Parathyroid adenoma (tissue), 2 donors: ENCODE data around the gene CEP55.

Experiments used
- H2AFZ ChIP-seq: fragments of 300-600 bp; sonication (generic); one replicate; pipeline ENCODE4 v1.7.0; 2017; ENCODE audit warnings: antibody characterized with exemption, mild to moderate bottlenecking
- H3K27ac ChIP-seq: fragments of 300-600 bp; sonication (generic); one replicate; pipeline ENCODE4 v1.7.0; 2017
- H3K27me3 ChIP-seq: fragments of 300-600 bp; sonication (generic); one replicate; pipeline ENCODE4 v1.7.0; 2017; ENCODE audit warnings: low read length; ENCODE audit not compliant: control insufficient read depth, insufficient read depth
- H3K36me3 ChIP-seq: fragments of 300-600 bp; sonication (generic); one replicate; pipeline ENCODE4 v1.7.0; 2017; ENCODE audit warnings: low read length; ENCODE audit not compliant: control insufficient read depth, insufficient read depth
- H3K4me1 ChIP-seq: fragments of 300-600 bp; sonication (generic); one replicate; pipeline ENCODE4 v1.7.0; 2017; ENCODE audit warnings: control low read depth
- H3K4me2 ChIP-seq: fragments of 300-600 bp; sonication (generic); one replicate; pipeline ENCODE4 v1.7.0; 2017; ENCODE audit warnings: low read length
- H3K4me3 ChIP-seq: fragments of 300-600 bp; sonication (generic); one replicate; pipeline ENCODE4 v1.7.0; 2017; ENCODE audit warnings: low read depth, low read length
- H3K79me2 ChIP-seq: fragments of 300-600 bp; sonication (generic); one replicate; pipeline ENCODE4 v1.7.0; 2017; ENCODE audit warnings: control low read depth
- H3K9ac ChIP-seq: fragments of 300-600 bp; sonication (generic); one replicate; pipeline ENCODE4 v1.7.0; 2017; ENCODE audit warnings: mild to moderate bottlenecking
- H3K9me3 ChIP-seq: fragments of 300-600 bp; sonication (generic); one replicate; pipeline ENCODE4 v1.7.0; 2017; ENCODE audit warnings: low read length; ENCODE audit not compliant: control insufficient read depth
- TF ChIP-seq, protein P1 (sequence below): fragments of 300-600 bp; sonication (generic); IDR thresholded peaks from one replicate; pipeline ENCODE4 v1.7.0; 2017; ENCODE audit warnings: antibody characterized with exemption, mild to moderate bottlenecking
- donor health status: primary hyperparathyroidism.

Gene CEP55

DNA sequence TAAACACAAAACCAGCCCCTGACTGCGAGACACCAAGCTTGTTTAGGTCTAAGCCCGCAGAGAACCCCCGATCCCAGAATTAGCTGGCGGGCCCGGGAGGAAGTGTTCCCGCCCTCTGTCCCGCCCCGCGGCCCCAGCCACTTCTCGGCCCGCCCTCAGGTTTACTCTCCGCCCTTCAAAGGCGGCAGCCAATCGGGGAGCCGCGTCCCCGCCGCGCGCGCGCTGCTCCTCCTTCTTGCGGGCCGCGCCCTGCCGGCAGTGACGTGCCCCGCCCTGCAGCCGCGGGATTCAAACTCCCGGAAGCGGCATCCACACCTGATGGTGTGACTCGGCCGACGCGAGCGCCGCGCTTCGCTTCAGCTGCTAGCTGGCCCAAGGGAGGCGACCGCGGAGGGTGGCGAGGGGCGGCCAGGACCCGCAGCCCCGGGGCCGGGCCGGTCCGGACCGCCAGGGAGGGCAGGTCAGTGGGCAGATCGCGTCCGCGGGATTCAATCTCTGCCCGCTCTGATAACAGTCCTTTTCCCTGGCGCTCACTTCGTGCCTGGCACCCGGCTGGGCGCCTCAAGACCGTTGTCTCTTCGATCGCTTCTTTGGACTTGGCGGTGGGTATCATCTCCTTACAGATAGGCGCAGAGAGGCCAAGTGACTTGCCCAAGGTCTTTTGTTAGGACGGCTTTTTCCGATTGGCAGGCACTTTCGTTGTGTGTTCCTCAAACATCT lies at the start of gene CEP55:
Gene CEP55, plus strand, starts transcription at position 291 of the 720 bp plus-strand sequence. CDS start 3,440 bp downstream, outside the sequence.
- Histone ChIP-seq H3K27me3 (no peaks in the 10 kb centered on the region), H3K4me2 (peak within 1 kb of the TSS; percentile 72), H3K4me1 (peaks cover 2% of the 10 kb centered on the region), H3K79me2 (no peaks in the 10 kb centered on the region), H2AFZ (peak within 1 kb of the TSS; percentile 84), H3K27ac (no peak within 1 kb of the TSS), H3K9ac (no peak within 1 kb of the TSS), H3K9me3 (no peaks in the 10 kb centered on the region), H3K4me3 (peak within 1 kb of the TSS; percentile 59), H3K36me3 (no peaks in the 10 kb centered on the region)
- TF ChIP-seq, protein P1, sequence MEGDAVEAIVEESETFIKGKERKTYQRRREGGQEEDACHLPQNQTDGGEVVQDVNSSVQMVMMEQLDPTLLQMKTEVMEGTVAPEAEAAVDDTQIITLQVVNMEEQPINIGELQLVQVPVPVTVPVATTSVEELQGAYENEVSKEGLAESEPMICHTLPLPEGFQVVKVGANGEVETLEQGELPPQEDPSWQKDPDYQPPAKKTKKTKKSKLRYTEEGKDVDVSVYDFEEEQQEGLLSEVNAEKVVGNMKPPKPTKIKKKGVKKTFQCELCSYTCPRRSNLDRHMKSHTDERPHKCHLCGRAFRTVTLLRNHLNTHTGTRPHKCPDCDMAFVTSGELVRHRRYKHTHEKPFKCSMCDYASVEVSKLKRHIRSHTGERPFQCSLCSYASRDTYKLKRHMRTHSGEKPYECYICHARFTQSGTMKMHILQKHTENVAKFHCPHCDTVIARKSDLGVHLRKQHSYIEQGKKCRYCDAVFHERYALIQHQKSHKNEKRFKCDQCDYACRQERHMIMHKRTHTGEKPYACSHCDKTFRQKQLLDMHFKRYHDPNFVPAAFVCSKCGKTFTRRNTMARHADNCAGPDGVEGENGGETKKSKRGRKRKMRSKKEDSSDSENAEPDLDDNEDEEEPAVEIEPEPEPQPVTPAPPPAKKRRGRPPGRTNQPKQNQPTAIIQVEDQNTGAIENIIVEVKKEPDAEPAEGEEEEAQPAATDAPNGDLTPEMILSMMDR, result no peak

DNA sequence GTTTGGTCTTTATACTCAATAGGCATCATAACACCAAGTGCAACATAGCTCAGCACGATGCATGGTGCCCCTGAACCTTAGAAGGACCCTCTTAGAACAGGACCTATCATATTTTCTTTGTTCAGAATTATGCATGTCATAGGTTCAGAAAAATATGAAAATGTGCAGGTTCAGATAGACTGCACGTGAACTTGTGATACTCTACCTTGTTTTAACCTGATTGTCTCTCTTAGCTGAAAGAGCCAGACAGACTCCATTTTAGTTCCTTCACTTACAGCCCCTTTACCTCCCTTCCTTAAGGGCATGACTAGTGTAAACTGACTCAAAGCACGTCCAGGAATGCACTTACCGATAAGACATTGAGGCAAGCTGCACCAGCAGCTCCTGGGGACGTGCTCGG lies 49.4 kb upstream of the CEP55 start:
- peak overlapping the region; percentile 99 for H3K27ac ChIP-seq
- no peaks in the 10 kb centered on the region for H3K9me3 ChIP-seq

DNA sequence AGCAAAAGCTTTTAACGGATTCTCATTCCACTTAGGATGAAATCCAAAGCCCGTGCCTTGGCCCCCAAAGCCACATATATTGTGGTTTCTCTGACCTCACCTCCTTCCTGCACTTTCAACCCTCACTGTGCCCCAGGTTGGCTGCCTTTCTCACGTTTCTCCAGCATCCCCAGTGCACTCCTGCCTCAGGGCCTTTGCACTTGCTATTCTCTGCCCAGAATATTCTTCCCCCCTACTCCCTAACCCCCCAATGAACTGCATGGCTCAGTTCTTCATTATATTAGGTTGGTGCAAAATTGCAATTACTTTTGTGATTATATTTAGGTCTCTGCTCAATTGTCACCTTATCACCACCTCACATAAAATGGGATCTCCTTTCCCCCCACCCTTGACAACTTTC lies 48.4 kb upstream of the CEP55 start:
- TF ChIP-seq, protein P1, result no peak
- Histone ChIP-seq H3K4me1 (peaks cover 32% of the 10 kb centered on the region), H3K36me3 (no peaks in the 10 kb centered on the region), H2AFZ (no peak overlapping the region), H3K4me3 (no peak overlapping the region), H3K27ac (no peak overlapping the region), H3K9me3 (no peaks in the 10 kb centered on the region), H3K79me2 (peaks cover 5% of the 10 kb centered on the region), H3K27me3 (no peaks in the 10 kb centered on the region), H3K9ac (no peak overlapping the region), H3K4me2 (no peak overlapping the region)

More for the DNA sequence above, 49.4 kb upstream of the CEP55 start:
- no peak overlapping the region for H3K4me2 ChIP-seq
- no peak overlapping the region for H2AFZ ChIP-seq
- no peaks in the 10 kb centered on the region for H3K27me3 ChIP-seq
- H3K36me3 ChIP-seq, result no peaks in the 10 kb centered on the region
- no peak overlapping the region for H3K9ac ChIP-seq
- no peak overlapping the region for H3K4me3 ChIP-seq
- TF ChIP-seq, protein P1, result no peak
- peaks cover 5% of the 10 kb centered on the region for H3K79me2 ChIP-seq
- peaks cover 35% of the 10 kb centered on the region for H3K4me1 ChIP-seq

DNA sequence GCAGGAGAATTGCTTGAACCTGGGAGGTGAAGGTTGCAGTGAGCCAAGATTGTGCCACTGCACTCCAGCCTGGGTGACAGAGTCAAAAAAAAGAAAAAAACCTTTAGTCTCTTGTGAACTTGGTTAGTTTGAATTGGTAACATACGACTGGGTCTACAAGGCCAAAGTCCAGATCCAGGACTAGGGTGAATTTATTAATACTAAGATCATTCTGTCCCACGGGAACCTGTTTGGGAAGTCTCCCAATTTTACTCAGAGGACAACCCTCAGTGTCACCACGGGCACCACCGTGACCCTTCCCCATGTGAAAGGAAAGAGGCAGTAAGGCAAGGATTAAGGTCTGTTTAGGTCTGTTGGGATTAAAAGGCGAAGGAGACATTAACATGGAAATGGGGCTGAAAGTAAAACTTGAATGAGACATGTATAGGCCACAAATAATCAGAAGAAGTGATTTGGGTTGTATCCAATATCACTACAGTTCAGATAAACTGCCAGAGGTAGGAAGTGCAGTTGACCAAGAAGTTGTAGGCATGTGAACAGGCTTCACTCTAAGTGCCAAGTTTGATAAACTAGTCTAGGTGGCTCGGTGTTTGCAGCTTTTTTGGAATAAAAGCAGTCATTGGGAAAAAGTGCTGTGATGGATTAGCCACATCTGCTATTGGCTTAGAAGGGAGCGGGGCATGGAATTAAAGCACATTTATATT lies 45.0 kb upstream of the CEP55 start:
- Histone ChIP-seq H3K9me3 (no peaks in the 10 kb centered on the region), H3K27me3 (no peaks in the 10 kb centered on the region), H3K4me2 (no peak overlapping the region), H3K27ac (no peak overlapping the region), H3K36me3 (no peaks in the 10 kb centered on the region), H3K9ac (no peak overlapping the region), H3K4me3 (no peak overlapping the region), H3K4me1 (peaks cover 7% of the 10 kb centered on the region), H3K79me2 (no peaks in the 10 kb centered on the region), H2AFZ (no peak overlapping the region)
- TF ChIP-seq, protein P1, result no peak
